Prostate gland (tissue), 2 donors: ENCODE data around the gene ELFN1.

Source experiments
- CTCF ChIP-seq, 4 experiments: fragments of 200-600 bp in 2 of 4; fragments of 450-650 bp in 2 of 4; sonication (generic) in 2 of 4; IDR thresholded peaks; 1 replicate in 3 of 4; 2 replicates in 1 of 4; pipeline ENCODE4 v1.5.1; 2016 to 2019; ENCODE audit warnings: antibody characterized with exemption in 4 of 4, mild to moderate bottlenecking in 2 of 4, moderate library complexity in 2 of 4
- POLR2A ChIP-seq: fragments of 450-650 bp; IDR thresholded peaks from one replicate; pipeline ENCODE4 v1.6.1; 2016; ENCODE audit warnings: antibody characterized with exemption, mild to moderate bottlenecking
- POLR2AphosphoS5 ChIP-seq: sonication (generic); formaldehyde crosslinking; IDR thresholded peaks from one replicate; pipeline ENCODE4 v1.6.1; 2017; ENCODE audit warnings: antibody characterized with exemption

GRCh38 chr7:1663857-1664651, 6.0 kb upstream of the ELFN1 start:
- no peak for TF ChIP-seq CTCF (IDR thresholded peaks at IDR 0.05)
- no peak for TF ChIP-seq POLR2AphosphoS5
- TF ChIP-seq POLR2A, result no peak
